Stimulated activated CD4-positive, alpha-beta T cell treated with anti-CD3 and anti-CD28 coated beads, Interleukin-4, amount 100 ng/mL, for 24 hours (primary cell): Measurements from ENCODE around the gene ZNF146.
"Not testable (repeated sequence)": the region's sequence is repeated elsewhere in the genome, so short reads cannot be mapped to it uniquely, and the experiment has no call there.

Experiments used
- DNase-seq: peaks from one replicate; pipeline ENCODE4 v3.0.0-alpha.2; 2020

ZNF146 gene

DNA sequence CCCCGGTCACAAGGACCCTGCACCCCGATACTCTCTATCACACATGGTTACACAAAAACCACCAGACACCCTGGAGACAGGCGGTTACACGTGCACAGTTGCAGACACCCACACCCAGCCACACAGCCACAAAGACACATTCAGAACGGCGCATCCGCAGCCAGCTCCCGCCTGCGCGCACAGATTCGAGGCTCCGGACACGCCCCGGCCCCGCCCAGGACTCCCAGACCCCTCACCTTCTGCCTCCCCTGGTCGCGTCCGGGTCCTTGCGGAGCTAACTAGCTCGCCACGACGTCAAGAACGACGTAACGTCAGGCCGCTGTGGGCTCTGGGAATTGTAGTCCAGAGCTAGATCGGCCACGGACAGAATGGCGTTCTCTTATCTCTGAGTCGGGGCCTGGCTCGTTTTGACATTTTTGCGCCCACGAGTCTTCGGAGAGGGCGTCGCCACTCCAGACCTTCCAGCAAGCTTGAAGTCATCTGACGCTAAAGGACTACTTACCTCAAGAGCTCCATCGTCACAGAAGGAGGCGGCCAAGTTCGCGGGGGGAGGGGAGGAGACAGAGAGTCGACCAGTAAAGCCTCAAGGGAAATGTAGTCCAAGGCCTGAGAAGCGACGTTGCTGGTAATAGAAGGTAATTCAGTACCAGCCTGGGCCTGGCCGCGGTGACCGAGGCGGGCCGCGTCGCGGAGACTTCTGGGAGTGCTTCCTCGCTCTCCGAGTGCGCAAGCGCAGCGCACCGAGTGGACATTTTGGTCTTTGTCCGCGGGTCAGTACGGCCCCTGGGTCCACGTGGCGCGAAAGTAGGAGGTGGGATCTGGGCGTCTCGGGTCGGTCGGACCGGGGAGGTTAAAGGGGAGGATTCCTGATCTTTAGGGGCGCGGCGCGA, at the start of gene ZNF146, which contains the start of gene ZNF565:
Gene ZNF146, plus strand, starts transcription at position 721 of the 890 bp plus-strand sequence. CDS start 21,335 bp downstream, outside the sequence.
Gene ZNF565, minus strand, starts transcription at position 280 of the 890 bp plus-strand sequence. CDS start 12,680 bp downstream, outside the sequence.
- DNase-seq = peak; percentile 98

DNA sequence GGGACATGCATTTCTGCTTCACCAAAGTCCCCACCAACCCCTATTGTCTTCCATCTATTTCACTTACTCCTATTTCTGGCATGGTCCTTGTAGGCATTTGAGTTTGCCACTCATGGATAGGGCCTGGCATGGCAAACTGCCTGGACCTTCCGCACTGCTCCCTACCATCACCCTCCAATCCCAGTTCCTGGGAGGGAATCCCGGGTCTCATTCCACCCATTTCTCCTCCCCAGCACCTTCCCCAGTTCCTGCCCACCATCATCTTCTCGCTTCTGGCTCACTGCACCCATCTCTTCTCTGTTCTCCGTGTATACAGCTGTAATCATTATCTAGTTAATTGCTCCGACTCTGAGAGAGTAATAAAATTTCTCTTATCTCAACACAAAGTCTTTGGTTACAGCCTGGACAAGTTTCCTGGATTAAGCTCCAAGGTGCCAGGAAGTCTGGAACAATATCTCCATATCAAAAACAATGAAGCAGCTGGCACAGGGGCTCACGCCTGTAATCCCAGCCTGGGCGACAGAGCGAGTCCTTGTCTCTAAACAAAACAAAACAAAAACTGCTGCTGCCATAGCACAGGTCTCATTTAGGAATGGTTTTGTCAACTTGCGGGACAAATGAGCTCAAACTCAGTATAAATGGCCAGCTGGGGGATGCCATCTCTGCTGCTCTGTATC, 45.7 kb upstream of the ZNF146 start:
- no peak for DNase-seq

DNA sequence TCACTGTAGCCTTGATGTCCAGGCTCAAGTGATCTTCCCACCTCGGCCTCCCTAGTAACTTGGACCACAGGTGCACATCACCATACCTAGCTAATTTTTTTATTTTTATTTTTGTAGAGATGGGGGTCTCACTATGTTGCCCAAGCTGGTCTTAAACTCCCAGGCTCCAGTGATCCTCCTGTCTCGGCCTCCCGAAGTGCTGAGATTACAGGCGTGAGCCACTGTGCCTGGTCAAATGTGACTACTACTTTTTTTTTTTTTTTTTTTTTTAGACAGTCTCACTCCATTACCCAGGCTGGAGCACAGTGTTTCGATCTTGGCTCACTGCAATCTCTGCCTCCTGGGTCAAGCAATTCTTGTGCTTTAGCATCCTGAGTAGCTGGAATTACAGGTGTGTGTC, 42.1 kb upstream of the ZNF146 start:
- DNase-seq = no peak

DNA sequence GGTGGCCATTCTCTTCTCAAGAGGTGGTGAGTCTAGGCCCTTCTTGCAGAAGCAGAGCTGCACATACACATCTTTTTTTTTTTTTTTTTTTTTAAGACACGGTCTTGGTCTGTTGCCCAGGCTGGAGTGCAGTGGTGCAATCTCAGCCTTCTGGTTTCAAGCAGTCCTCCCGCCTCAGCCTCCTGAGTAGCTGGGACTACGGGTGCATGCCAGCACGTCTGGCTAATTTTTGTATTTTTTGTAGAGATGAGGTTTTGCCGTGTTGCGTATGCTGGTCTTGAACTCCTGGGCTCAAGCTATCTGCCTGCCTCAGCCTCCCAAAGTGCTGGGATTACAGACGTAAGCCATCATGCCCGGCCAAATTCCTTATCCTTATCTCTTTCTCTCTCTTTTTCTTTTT, 41.1 kb upstream of the ZNF146 start:
- DNase-seq = not testable (repeated sequence)

DNA sequence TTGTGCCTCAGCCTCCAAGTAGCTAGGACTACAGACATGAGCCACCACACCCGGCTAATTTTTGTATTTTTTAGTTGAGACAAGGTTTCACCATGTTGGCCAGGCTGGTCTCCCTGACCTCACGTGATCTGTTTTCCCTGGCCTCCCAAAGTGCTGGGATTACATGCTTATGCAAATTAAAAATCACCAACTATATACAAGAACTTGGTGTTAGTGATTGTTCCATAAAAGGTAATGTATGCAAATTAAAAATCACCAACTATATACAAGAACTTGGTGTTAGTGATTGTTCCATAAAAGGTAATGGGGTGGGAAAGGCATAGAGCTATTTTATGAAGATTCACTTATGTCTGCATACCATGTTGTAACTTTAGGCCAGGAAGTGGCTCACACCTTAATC, 35.8 kb upstream of the ZNF146 start:
- DNase-seq = not testable (repeated sequence)

DNA sequence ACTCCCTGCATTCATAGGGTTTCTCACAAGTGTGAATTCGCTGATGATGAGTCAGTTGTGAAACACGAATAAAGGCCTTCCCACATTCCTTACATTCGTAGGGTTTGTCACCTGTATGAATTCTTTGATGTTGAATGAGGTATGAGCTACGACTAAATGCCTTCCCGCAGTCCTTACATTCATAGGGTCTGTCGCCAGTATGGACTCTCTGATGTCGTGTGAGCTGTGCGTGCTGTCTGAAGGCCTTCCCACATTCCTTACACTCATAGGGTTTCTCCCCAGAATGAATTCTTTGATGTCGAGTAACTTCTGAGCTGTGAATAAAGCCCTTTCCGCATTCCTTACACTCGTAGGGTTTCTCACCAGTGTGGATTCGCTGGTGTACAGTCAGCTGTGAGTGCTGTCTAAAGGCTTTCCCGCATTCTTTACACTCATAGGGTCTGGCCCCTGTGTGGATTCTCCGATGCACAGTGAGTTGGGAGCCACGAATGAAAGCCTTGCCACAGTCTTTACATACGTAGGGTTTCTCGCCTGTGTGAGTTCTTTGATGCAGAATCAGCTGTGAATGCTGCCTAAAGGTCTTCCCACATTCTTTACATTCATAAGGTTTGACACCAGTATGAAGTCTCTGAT, 32.2 kb upstream of the ZNF146 start:
- no peak for DNase-seq

DNA sequence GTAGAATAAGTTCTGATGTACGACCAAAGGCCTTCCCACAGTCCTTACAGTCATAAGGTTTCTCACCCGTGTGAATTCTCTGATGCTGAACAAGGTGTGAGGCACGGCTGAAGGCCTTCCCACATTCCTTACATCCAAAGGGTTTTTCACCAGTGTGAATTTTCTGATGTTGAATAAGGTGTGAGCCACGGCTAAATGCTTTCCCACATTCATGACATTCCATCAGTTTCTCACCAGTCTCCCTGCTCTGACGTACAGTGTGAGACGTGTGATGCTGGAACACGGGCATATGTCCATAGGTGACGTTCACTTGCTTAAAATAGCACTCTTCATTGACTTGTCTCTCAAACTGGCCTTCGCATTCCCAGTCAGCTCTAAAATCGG, 31.7 kb upstream of the ZNF146 start:
- no peak for DNase-seq

DNA sequence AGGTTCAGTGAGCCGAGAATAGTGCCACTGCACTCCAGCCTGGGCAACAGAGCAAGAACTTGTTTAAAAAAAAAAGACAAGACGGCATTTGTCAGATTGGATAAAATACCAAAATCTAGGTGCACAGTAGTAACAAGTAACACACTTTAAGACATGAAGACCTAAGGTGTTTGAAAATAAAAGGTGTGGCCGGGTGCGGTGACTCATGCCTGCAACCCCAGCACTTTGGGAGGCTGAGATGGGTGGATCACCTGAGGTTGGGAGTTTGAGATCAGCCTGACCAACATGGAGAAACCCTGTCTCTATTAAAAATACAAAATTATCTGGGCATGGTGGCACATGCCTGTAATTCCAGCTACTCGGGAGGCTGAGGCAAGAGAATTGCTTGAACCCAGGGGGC, 28.2 kb upstream of the ZNF146 start:
- DNase-seq = not testable (repeated sequence)

DNA sequence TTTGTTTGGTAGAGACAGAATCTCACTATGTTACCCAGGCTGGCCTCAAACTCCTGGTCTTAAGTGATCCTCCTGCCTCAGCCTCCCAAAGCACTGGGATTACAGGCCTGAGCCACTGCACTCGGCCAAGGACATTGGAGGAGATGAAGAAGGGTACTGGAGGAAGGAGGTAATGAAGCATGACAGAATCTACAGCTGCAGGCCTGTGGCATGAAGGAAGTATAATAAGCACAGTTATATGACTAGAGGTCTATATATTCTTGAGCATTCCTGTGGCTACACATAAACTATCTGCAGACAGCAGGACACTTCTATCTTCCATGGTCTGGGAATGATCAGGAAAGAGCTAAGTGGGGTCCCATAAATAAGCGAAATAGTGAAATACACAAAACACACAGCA, 18.7 kb upstream of the ZNF146 start:
- DNase-seq = no peak

DNA sequence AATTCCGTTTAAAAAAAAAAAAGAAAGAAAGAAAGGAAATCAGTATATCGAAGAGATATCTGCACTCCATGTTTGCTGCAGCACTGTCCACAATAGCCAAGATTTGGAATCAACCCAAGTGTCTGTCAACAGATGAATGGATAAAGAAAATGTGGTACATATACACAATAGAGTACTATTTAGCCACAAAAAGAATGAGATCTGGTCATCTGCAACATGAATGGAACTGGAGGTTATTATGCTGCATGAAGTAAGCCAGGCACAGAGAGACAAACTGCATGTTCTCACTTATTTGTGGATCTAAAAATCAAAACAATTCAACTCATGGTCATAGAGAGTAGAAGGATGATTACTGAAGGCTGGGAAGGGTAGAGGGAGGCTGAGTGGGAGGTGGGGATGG, 16.8 kb upstream of the ZNF146 start:
- DNase-seq = no peak

DNA sequence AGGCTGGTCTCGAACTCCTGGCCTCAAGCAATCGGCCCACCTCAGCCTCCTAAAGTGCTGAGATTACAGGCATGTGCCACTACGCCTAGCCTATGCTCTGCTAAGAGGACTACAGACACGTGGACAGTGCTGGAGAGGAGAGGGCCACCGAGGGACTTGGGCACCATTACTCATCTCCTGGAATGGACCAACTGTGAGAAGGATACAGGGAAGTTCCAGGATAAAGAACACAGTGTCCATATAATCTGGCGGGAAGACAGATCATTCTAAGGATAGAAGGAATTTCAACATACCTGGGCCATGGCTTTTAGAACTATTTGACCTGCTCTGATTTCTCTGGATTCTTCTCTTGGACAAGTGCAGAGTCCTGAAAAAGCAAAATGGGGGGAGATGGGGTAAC, 13.2 kb upstream of the ZNF146 start:
- no peak for DNase-seq

DNA sequence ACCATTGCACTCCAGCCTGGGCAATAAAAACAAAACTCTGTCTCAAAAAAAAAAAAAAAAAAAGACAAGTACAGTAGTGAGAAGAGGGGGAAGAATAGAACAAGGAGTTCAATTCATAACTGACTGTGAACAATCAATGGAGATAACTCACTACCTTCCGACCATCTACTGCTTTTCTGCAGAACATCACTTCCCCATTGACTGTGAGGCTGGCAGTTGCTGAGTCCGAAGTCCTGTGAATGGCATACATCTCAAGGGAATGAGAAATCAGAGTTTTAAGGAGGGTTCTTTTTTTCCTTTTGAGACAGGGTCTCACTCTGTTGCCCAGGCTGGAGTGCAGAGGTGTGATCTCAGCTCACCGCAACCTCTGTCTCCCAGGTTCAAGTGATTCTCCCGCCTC, 11.6 kb upstream of the ZNF146 start:
- no peak for DNase-seq

DNA sequence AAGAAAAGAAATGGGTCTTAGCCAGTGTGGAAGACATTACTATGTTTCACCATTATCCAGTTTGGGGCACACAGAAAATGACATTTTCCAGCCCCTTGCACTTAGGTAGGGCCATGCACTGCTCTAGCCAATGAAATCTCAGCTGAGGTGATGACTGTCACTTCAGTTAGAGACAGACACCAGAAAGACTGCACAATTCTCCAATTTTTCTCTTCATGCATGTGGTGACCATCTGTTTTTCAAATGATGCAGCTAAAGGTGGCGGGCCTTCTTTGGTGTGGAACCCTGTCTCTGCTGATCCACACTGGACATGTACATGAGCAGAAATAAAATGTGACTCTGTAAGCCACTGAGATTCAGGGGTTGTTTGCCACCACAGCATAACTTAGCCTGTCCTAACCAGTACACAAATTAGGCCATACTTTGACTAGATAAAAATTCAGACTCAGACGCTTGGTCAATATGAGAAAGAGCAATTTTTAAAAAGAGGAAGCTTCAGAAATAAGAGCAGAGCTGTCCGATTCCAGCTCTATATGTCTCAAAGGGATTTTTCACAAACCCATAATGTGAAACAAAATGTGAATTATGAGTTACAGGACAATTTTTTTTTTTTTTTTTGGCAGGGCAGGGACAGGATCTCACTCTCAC, 7.2 kb upstream of the ZNF146 start:
- DNase-seq = no peak

DNA sequence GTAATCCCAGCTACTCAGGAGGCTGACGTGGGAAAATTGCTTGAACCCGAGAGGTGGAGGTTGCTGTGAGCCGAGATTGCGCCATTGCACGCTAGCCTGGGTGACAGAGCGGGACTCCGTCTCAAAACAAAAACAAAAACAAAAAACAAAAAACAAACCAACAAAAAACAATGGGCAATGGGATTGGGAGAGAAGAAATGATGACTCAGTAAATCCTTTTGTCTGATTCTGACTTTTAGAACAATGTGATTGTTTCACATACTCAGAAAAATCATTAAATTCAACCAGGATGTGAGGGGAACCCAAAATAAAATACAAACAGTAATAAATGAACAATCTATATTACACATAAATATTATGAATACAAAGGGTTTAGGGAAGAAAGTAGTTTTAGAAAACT, 5.5 kb upstream of the ZNF146 start:
- no peak for DNase-seq

DNA sequence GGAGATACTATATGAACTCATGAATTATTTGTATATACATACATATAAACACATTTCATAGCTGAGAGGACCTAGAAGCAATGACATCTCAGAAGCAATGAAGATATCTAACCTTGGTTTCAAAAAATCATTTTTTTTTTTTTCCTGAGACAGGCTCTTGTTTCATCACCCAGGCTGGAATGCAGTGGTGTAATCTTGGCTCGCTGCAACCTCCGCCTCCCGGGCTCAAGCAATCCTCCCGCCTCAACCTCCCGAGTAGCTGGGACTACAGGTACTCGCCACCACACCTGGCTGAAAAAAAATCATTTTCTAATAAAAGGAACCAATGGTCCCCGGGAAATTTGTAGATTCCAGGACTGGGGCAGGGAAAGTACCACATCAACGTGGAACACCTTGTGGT, 4.4 kb upstream of the ZNF146 start:
- no peak for DNase-seq

DNA sequence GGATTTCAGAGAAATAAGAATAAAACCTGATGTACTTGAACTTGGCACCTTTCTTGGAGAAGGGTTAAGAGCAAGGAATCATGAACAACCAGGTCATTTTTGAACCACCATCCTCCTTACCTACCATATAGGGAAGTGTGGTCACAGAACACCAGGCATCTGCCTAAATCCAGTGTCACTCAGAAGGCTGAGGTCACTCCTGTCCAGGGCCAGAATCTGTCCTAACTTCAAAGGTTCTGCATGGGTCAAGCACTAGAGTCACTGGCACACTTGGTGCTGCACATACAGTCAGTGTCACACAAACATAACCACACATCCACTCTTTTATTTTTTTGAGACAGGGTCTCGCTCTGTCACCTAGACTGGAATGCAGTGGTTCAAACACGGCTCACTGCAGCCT, 2.0 kb upstream of the ZNF146 start:
- no peak for DNase-seq

DNA sequence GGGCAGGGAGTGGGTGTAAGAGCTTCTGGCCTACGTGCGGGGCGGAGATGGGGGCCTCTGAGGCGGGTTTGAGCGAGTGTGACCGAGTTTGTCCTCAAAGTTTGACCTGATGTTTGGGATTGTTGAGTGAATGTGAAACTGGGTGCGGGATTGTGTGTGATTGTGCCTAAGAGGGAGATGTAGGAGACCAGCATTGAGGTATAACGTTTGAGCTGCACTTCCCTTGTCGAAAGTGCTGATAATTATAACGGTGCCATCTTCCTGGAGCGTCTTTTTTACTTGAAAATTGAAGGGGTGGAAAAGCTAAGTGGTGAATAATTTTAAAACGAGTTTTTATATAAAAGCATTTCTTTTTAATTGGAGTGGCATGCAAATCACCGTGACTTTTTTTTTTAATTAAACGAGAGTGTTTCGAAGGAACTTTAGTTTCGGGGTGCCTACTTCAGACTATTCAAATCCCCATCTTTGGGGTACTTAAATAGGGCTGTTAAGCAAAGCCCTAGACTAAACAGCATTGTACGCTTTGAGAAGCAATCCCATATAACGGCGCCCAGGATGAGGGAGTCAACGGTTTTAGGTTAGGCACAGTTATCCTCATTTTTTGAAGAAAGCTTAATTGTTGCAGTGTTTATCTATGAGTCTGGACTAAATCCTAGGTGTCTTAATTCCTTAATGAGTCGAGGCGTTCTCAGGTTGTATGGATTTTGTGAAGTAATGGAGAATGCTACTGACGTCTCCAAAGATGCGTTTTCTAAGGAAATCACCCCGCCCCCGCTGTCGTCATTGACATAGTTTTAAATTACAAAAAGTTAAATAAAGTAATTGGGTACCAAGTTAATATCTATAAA, 594 bp downstream of the ZNF146 start:
- peak; percentile 15 for DNase-seq

DNA sequence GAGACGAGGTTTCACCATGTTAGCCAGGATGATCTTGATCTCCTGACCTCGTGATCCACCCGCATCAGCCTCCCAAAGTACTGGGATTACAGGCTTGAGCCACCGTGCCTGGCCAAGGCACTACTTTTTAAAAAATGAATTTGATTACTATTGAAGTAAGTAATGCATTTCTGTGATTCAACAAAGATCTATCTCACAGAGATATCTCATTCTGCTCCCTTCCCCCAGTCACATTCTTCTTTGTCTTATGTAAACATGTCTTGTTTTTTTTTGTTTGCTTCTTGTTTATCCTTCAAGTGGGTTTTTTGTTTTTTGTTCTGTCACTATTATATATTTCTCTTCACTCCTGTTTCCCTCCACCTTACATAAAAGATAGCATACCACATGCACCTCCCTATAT, 6.6 kb downstream of the ZNF146 start:
- DNase-seq = no peak

DNA sequence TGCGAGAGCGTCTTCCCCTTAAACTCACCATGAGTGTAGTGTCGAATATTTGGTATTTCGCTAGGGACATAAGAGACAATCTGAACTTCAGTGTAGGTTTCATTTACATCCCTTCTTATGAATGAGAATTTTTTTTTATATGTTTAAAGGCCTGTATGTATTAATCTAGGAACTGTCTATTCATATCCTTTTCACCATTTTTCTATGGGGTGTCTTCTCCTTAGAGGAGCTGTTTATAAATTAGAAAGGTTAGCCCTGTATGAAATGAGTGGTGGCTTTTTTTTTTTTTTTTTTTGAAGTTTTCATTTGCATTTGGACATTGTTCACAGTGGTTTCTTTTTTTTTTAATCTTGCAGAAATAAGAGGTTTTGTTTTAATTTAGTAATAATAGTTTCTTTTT, 7.6 kb downstream of the ZNF146 start:
- no peak for DNase-seq

DNA sequence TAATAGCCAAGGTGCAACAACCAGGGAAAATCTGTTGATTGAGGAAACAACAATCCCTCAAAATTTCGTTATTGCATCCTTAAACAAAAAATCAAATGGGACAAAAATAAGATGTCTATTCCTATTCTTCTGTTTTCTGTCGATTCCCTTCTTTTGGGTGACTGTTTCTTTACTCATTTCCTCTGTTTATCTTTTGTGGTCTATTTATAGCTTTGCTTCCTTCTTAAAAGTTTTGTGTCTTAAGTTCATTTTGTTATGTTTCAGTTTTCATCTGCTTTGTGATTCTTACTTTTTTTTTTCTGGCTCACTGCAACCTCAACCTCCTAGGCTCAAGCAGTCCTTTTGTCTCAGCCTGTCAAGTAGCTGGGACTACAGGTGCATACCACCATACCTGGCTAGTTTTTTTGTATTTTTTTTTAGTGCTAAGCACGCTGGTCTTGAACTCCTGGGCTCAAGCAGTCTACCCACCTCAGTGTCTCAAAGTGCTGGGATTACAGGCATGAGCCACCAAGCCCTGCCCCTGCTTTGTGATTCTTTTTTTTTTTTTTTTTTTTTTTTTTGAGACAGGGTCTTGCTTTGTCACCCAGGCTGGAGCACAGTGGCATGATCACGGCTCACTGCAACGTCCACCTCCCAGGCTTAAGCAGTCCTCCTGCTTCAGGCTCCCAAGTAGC, 10.4 kb downstream of the ZNF146 start:
- no peak for DNase-seq

DNA sequence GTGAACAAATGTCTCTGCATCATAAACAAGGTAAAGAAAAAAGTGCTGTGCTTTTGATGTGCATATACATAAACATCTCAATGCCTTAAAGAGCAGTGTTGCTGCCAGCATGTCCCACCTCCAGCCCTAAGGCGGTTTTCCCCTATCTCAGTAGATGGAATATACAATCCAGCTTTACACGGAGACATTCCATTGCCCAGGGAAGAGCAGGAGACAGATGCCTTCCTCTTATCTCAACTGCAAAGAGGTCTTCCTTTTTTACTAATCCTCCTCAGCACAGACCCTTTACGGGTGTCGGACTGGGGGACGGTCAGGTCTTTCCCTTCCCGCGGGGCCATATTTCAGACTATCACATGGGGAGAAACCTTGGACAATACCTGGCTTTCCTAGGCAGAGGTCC, 18.7 kb downstream of the ZNF146 start:
- DNase-seq = not testable (repeated sequence)
